NCI-H510A (cell line): Measurements from ENCODE around the gene CC2D2B.
"Not testable (repeated sequence)": the region's sequence is repeated elsewhere in the genome, so short reads cannot be mapped to it uniquely, and the experiment has no call there.

ENCODE experiments used
- DNase-seq: peaks from one replicate; lab custom pipeline; 2025; lab: John Stamatoyannopoulos, UW

CC2D2B gene

GRCh38 chr10:95905897-95906580 is 1.7 kb upstream of the CC2D2B start:
- DNase-seq = not testable (repeated sequence)

DNA sequence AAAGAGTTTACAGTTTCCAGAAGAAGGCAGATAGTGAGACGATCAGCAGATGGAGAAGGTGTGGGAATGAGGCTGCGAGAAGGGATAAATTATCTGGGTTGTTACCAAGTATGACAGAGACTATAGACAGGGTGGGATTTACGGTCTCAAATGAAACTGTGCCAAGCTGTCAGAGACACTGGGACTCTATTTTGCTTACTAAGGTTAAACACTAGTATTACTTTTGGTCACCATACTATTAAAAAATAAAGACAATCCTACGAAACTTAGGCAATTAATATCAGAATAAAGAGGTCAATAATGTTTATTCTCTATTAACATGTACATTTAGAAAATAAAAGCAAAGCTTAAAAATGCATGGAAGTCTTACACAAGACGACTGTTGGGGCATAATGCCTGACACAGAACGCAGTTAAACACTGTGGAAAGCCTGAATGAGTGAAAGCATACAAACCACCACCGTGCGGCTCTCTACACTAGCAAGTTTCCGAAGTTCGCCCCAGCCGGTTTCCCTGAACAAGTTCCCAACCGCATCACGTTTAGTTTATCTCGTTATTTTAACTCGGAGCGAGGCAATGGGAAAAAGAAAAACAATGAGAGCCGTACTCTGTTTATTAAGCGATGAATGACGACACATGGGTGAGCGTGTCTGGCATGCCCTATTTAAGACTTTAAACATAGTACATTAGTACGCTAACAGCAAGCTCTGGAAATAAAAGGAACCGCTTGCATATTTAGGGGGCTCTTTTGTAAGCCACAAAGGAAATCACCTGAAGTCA is 909 bp upstream of the CC2D2B start:
- DNase-seq = peak; percentile 21

DNA sequence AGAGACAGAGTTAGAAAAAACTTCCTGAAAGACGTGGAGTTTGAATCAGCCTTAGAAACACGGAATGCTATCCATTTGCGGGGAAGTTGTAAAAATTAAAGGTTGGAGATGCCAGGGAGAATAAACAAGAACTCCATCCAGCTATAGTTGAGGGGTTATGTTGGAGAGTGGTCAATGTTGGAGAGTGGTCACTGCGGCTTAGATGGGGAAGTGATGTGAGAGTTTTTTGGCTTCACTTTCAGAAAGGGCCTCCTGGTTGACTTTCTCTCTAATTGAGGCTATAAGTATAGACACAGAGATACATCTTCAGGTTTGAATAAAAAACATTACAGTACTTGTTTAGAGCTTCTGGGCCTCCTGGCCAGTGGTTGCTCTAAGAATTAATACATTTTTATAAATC is 675 bp downstream of the CC2D2B start:
- no peak for DNase-seq

DNA sequence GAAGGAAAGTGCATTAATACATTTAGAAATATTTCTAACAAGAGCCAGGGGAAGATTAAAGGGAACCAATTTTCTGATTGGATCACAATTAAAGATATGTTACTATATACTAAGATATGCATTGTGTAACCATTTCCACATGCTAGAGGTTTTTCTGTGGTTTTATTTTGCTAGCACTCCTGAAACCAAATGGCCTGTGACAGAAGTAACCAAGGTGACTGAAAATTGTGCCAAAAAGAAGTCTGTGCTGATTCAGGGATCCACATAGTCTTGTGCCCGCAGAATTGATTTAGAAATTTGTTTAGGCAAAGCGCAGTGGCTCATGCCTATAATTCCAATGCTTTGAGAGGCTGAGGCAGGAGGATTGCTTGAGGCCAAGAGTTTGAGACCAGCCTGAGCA is 1.8 kb downstream of the CC2D2B start:
- no peak for DNase-seq

DNA sequence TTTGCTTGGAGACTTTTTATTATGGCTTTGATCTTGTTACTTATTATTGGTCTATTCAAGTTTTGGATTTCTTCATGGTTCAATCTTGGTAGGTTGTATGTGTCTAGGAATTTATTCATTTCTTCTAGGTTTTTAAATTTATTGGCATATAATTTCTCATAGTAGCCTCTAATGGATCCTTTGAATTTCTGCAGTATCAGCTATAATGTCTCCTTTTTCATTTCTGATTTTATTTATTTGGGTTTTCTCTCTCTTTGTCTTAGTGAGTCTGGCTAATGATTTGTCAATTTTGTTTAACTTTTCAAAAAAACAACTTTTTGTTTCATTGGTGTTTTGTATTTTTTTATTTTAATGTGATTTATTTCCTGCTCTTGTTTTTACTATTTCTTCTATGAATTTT is 8.3 kb downstream of the CC2D2B start:
- DNase-seq = not testable (repeated sequence)

- no peak for DNase-seq
Observed at GRCh38 chr10:95920798-95921426, 13.1 kb downstream of the CC2D2B start.

- no peak for DNase-seq
Observed at GRCh38 chr10:95925033-95925432, 17.3 kb downstream of the CC2D2B start.

DNA sequence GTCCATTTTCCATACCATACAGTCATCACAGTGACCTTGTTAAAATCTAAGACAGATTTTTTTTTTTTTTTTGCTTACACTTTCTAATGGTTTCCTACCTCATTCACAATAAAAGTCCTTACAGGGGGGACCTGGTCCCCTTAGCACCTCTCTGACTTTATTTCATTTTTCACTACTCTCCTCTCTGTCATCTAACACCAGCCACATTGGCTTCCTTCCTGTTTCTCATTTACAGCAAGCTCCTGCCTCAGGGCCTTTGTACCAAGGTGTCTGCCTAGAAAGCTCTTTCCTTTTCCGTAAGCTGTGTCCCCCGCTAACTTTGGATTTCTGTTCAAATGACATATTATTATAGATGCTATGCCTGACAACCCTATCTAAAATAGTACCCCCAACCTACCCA is 27.7 kb downstream of the CC2D2B start:
- no peak for DNase-seq

DNA sequence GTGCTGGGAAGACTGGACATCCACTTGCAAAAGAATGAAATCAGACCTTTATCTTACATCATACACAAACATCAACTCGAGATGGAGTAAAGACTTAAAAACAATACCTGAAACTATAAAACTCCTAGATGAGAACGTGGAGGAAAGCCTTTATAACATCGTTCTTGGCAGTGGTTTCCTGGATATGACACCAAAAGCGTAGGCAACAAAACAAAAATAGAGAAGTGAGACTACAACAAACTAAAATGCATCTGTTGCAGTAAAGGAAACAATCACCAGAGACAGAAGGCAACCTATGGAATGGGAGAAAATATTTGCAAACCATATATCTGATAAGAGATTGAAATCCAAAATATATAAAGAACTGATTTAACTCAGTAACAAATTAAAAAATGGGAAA is 33.3 kb downstream of the CC2D2B start:
- DNase-seq = no peak

DNA sequence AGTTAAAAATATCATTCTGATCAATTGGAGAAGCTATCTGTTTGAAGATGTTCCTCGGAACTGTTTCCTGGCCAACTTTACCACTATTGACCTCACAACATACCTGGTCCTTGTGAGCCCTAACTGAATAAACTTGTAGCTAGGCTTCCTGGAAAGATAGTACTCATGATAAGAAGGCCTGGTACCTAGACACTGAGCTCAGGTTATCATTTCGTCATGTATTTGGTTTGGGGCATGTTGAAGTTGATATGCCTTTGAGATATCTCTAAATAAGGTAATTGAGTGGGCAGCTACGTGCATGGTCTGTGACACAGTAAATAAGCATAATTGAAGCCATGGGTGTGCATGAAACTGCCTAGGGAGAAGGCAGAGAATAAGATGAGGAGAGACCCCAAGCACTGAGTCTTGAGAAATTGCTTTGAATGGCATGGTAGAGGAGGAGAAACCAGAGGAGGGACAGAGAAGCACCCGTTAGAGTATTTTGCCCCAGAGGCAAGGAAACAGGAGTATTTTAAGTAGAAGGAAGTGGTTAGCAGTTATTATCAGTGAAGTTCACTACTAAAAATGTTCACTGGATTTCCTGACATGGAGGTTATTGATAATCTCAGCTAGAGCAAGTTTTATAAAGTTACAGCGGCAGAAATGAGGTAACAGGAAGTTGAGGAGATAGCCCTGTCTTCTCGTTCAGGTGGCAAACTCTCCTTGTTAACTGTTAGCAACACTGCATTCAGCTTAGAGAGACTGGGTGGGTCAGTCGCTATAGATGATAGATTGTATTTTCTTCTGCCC is 55.6 kb downstream of the CC2D2B start:
- DNase-seq = no peak

GRCh38 chr10:95963991-95964389 is 56.2 kb downstream of the CC2D2B start:
- DNase-seq = no peak

- no peak for DNase-seq
Observed at GRCh38 chr10:95964756-95965155, 57.0 kb downstream of the CC2D2B start.

DNA sequence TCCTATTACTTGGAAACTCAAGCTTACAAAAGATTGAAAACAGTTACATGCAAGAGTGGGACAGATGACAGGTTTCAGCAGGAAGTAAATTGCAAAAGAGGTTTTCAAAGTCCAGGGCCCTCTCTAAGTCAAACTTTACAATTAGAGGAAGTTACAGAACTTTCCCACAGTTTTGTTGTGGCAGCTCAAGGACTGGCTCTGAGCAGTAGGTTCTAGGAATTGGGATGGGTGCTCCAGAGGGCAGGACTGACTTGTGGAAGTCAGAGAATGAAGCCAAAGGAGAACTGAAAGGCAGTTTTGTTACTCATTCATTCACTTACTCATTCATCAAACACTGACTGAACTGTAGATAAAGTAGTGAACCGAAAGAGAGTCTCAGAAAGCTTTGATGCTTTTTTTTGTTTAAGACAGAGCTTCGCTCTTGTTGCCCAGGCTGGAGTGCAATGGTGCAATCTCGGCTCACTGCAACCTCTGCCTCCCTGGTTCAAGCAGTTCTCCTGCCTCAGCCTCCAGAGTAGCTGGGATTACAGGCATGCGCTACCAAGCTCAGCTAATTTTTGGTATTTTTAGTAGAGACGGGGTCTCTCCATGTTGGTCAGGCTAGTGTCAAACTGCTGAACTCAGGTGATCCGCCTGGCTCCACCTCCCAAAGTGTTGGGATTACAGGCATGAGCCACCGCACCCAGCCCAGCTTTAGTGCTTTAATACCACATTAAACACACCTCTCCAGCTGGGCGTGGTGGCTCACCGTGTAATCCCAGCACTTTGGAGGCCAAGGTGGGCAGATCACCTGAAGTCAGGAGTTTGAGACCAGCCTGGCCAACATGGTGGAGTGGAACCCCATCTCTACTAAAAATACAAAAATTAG is 68.8 kb downstream of the CC2D2B start:
- no peak for DNase-seq

GRCh38 chr10:95982200-95982599 is 74.4 kb downstream of the CC2D2B start:
- DNase-seq = no peak

DNA sequence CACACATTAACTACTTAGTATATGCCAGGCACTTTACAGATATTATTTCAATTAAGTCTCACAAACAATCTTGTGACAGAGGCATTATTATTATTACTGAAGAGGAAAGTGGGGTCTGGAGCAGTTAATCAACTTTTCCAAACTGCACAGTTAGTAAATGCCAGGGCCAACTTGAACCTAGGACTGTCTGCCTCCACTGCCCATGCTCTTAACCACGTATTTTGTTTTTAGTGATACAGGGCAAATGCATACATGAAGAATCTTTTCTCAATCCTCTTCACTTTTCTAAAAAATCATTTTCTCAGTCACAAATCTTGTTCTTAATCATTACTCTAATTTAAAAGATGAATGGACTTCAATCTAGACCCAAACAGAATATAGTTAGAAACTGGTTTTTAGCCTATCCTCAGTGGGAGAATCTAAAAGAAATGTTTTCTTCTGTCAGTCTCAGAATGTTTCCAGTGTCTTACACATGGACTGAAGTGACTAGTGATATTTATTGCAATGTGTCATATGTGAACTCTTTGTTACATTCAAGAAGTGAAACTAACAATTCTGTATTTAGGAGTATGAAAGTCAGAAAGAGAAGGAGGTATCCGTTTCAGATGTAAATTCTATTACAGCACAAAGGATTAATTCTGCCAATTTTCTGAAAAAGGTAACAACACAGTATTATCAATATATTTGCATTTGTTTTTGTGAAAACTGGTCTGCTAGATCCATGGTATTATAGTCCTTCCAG is 80.1 kb downstream of the CC2D2B start:
- DNase-seq = no peak

DNA sequence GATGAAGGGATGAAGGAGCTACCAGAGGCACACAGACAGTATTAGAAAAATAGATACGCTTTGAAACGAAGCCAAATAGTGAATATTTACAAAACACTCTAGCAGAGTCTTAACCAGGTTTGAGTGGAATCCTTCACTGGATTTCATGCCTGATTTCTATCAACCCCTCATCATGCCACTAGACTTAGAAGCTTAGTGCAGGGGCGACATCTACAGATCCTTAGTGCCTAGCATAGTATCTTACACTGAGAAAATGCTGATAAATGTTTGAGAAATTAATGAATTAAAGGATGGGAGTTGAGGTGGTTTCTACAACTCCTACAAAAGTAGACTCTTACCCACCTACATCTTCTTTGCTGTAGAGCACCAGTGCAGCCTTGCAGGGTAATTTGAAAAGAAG is 80.9 kb downstream of the CC2D2B start:
- no peak for DNase-seq

GRCh38 chr10:95994376-95994775 is 86.6 kb downstream of the CC2D2B start:
- DNase-seq = not testable (repeated sequence)

DNA sequence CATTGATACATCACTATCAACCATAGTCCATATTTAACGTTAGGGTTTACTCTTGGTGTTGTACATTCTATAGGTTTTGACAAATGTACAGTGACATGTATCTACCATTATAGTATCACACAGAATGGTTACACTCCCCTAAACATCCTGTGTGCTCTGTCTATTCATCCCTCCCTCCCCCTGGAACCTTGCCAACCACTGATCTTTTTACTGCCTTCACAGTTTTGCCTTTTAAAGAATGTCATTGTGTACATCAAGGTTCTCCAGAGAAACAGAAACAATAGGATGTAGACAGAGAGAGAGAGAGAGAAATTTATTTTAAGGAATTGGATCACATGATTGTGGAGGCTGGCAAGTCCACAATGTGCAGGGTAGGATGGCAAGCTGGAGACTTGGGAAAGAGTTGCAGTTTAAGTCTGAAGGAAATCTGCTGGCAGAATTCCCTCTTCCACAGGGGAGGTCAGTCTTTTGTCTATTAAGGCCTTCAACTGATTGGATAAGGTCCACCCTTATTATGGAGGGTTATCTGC is 90.5 kb downstream of the CC2D2B start:
- no peak for DNase-seq

GRCh38 chr10:96013956-96014355 is 106.2 kb downstream of the CC2D2B start:
- no peak for DNase-seq

- DNase-seq = no peak
Observed at GRCh38 chr10:96014473-96015102, 106.8 kb downstream of the CC2D2B start.
